OCI-LY1 (cell line): ENCODE results near the gene PREX1.
"Not testable (repeated sequence)": the region's sequence is repeated elsewhere in the genome, so short reads cannot be mapped to it uniquely, and the experiment has no call there.

Source experiments
- H2AFZ ChIP-seq: fragments of 200-600 bp; sonication (generic), shearing (Covaris generic); 2 replicates; pipeline ENCODE4 v1.6.0; 2014; ENCODE audit warnings: antibody characterized with exemption, mild to moderate bottlenecking, low read length
- H3F3A ChIP-seq: fragments of 200-600 bp; sonication (generic), shearing (Covaris generic); 2 replicates; pipeline ENCODE4 v1.6.0; 2014; ENCODE audit warnings: mild to moderate bottlenecking, antibody characterized with exemption, low read length, moderate library complexity; ENCODE audit not compliant: insufficient read depth
- H3K27ac ChIP-seq: fragments of 200-600 bp; sonication (generic); 2 replicates; pipeline ENCODE4 v1.5.1; 2014; ENCODE audit warnings: low read length, mixed run types, mild to moderate bottlenecking, low read depth; ENCODE audit not compliant: poor library complexity, severe bottlenecking
- H3K27me3 ChIP-seq: fragments of 200-600 bp; sonication (generic); 2 replicates; pipeline ENCODE4 v1.6.0; 2014; ENCODE audit warnings: antibody characterized with exemption, mild to moderate bottlenecking, low read length, moderate library complexity; ENCODE audit not compliant: insufficient read depth
- H3K36me3 ChIP-seq: fragments of 200-600 bp; sonication (generic); 2 replicates; pipeline ENCODE4 v1.6.1; 2014; ENCODE audit warnings: mild to moderate bottlenecking, antibody characterized with exemption, low read length, moderate library complexity, mixed read lengths; ENCODE audit not compliant: insufficient read depth
- H3K4me1 ChIP-seq: fragments of 200-600 bp; sonication (generic); 2 replicates; pipeline ENCODE4 v1.5.1; 2014; ENCODE audit warnings: mild to moderate bottlenecking, low read length, moderate library complexity; ENCODE audit not compliant: insufficient read depth, severe bottlenecking
- H3K4me2 ChIP-seq: fragments of 200-600 bp; sonication (generic), shearing (Covaris generic); 2 replicates; pipeline ENCODE4 v1.6.1; 2014; ENCODE audit warnings: low read length
- H3K4me3 ChIP-seq: fragments of 200-600 bp; sonication (generic); 2 replicates; pipeline ENCODE4 v1.5.1; 2014; ENCODE audit warnings: low read length, low read depth, mild to moderate bottlenecking, mixed read lengths; ENCODE audit not compliant: poor library complexity, severe bottlenecking
- H3K79me2 ChIP-seq: fragments of 200-600 bp; shearing (Covaris generic); 2 replicates; pipeline ENCODE4 v1.6.1; 2016; ENCODE audit warnings: mixed run types, low read length, mixed read lengths; ENCODE audit not compliant: insufficient read depth
- H3K9ac ChIP-seq: fragments of 200-600 bp; sonication (generic), shearing (Covaris generic); 2 replicates; pipeline ENCODE4 v1.6.1; 2014; ENCODE audit warnings: mild to moderate bottlenecking, low read length, mixed read lengths
- H3K9me2 ChIP-seq: fragments of 200-600 bp; sonication (generic), shearing (Covaris generic); 2 replicates; pipeline ENCODE4 v1.6.1; 2014; ENCODE audit warnings: low read depth, mild to moderate bottlenecking, low read length, mixed read lengths
- H3K9me3 ChIP-seq: fragments of 200-600 bp; shearing (Covaris generic); 2 replicates; pipeline ENCODE4 v1.6.1; 2014; ENCODE audit warnings: low read length, mixed read lengths
- H4K20me1 ChIP-seq: fragments of 200-600 bp; sonication (generic), shearing (Covaris generic); 2 replicates; pipeline ENCODE4 v1.6.0; 2016; ENCODE audit warnings: mild to moderate bottlenecking, low read length; ENCODE audit not compliant: insufficient read depth
- EZH2 ChIP-seq: fragments of 200-600 bp; sonication (generic), shearing (Covaris generic); IDR thresholded peaks from 2 replicates; pipeline ENCODE4 v1.8.0; 2017; ENCODE audit warnings: borderline replicate concordance, mixed run types, mild to moderate bottlenecking, antibody characterized with exemption, low read length, moderate library complexity, mixed read lengths
- TF ChIP-seq, protein P1 (sequence below): fragments of 200-600 bp; sonication (generic), shearing (Covaris generic); IDR thresholded peaks from 2 replicates; pipeline ENCODE4 v1.5.1; 2017; ENCODE audit warnings: mild to moderate bottlenecking, antibody characterized with exemption, low read length, moderate library complexity, mixed read lengths

PREX1 gene

DNA sequence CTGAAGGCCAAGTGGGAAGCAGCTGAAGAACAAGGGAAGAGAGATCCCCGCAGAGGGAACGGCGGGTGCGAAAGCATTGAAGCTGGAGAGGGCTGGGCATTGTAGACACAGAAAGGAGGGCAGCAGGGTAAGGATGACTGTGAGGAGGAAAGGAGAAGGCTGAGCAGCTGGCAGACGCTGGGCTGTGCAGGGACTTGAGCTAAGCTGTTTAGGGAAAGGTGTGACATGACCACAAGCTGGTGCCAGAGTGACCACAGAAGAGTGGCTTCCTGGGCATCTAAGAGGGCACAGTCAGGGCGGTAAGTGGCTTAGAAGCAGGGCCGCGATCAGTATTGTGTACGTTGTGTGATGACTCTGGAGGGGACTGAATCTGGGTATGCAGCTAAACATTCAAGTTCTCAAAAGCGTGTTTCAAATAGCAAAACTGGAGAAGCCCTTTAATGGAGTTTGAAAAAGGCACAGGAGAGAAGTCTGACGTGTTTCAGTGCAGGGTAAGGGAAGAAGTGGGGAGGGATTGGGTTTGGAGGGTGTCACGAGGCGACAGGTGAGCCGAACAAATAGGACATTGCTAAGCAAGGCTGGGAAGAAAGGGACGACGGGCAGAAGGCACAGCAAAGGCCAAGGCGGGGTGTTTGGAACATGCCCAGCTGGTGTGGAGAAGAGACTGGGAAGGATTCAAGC lies 47.6 kb upstream of the PREX1 start:
- TF ChIP-seq, protein P1, sequence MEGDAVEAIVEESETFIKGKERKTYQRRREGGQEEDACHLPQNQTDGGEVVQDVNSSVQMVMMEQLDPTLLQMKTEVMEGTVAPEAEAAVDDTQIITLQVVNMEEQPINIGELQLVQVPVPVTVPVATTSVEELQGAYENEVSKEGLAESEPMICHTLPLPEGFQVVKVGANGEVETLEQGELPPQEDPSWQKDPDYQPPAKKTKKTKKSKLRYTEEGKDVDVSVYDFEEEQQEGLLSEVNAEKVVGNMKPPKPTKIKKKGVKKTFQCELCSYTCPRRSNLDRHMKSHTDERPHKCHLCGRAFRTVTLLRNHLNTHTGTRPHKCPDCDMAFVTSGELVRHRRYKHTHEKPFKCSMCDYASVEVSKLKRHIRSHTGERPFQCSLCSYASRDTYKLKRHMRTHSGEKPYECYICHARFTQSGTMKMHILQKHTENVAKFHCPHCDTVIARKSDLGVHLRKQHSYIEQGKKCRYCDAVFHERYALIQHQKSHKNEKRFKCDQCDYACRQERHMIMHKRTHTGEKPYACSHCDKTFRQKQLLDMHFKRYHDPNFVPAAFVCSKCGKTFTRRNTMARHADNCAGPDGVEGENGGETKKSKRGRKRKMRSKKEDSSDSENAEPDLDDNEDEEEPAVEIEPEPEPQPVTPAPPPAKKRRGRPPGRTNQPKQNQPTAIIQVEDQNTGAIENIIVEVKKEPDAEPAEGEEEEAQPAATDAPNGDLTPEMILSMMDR = no peak
- no peak for TF ChIP-seq EZH2
- no peaks in the 10 kb centered on the region for H3K79me2 ChIP-seq
- H3K4me2 ChIP-seq = no peak overlapping the region
- H3K36me3 ChIP-seq = no peaks in the 10 kb centered on the region
- H3K27ac ChIP-seq = no peak overlapping the region
- no peak overlapping the region for H3K9ac ChIP-seq
- no peaks in the 10 kb centered on the region for H3K9me2 ChIP-seq
- no peak overlapping the region for H2AFZ ChIP-seq
- H3K4me1 ChIP-seq = peaks cover 6% of the 10 kb centered on the region
- H3K4me3 ChIP-seq = no peak overlapping the region
- no peaks in the 10 kb centered on the region for H4K20me1 ChIP-seq
- no peaks in the 10 kb centered on the region for H3K9me3 ChIP-seq
- H3K27me3 ChIP-seq = no peaks in the 10 kb centered on the region
- no peaks in the 10 kb centered on the region for H3F3A ChIP-seq

DNA sequence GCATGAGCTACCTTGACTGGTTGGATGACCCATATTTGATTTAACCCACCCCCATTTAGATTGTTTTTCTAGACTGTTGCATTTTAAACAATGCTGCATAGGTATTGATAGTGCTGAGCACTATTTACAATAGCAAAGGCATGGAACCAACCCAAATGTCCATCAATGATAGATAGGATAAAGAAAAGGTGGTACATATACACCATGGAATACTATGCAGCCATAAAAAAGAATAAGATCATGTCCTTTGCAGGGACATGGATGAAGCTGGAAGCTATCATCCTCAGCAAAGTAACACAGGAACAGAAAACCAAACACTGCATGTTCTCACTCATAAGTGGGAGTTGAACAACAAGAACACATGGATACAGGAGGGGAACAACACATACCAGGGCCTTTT lies 41.6 kb upstream of the PREX1 start:
- not testable (repeated sequence) for H3K4me1 ChIP-seq, H3K4me3 ChIP-seq, H3K4me2 ChIP-seq, H3K9ac ChIP-seq, H3K79me2 ChIP-seq, H2AFZ ChIP-seq, H3F3A ChIP-seq, H3K27ac ChIP-seq, H3K9me2 ChIP-seq, H3K27me3 ChIP-seq, H4K20me1 ChIP-seq, H3K36me3 ChIP-seq, H3K9me3 ChIP-seq

DNA sequence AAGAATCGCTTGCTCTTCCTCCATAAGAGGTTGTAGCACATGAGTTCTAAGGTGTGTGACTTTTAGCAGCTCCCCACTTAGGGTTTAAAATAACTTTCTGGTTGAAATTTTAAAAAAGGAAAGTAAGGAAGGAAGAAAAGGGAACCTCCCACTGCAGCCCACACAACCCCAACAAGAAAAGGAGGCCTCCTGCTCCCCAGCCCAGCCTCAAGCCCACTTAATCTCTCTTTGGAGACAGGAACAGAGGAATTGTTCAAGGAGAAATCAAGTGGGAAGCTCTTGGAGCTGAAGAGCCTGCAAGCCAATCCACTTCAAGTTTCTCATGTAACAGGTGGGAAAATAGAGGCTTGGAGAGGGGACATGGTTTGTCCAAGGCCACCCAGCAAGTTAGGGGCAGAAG lies 39.1 kb upstream of the PREX1 start:
- H3K79me2 ChIP-seq = no peaks in the 10 kb centered on the region
- TF ChIP-seq EZH2 = no peak
- TF ChIP-seq, protein P1 = no peak

DNA sequence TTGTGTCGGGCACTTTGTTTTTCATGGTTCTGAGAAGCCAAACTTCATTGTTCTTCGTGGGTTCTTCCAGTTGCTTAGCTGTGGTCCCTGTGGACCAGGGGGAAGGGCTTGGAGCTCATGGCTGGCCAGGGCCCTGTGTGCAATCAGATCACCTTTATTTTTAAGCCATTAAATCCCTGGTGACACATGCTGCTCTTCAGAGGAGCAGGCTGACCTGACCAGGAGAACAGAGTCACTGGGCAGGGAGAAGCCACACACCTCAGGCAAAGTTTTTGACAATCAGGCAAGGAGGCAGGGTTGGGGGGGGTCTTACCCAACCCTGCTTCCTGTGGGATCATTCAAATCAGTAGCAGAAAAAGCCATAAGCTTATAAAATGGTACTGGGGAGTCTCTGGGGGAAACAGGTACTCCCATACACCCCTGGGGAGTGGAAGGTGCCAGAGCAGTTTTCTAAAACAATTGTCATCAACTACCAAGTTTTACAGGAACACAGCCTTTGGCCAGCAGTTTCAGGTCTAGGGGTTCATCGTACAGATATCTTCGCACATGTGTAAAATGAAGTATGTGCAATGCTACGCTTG lies 37.0 kb upstream of the PREX1 start:
- H3K9me2 ChIP-seq = no peaks in the 10 kb centered on the region
- H2AFZ ChIP-seq = no peak overlapping the region
- no peaks in the 10 kb centered on the region; the same call in 1 of the 2 replicates for H3K27me3 ChIP-seq
- no peaks in the 10 kb centered on the region for H3K9me3 ChIP-seq
- no peak for TF ChIP-seq EZH2
- TF ChIP-seq, protein P1 = no peak
- H3K4me2 ChIP-seq = no peak overlapping the region
- H3K36me3 ChIP-seq = no peaks in the 10 kb centered on the region
- no peak overlapping the region for H3K9ac ChIP-seq
- no peak overlapping the region for H3K27ac ChIP-seq
- no peaks in the 10 kb centered on the region for H3K79me2 ChIP-seq
- H3F3A ChIP-seq = no peaks in the 10 kb centered on the region
- H3K4me1 ChIP-seq = no peaks in the 10 kb centered on the region
- H4K20me1 ChIP-seq = no peaks in the 10 kb centered on the region
- no peak overlapping the region for H3K4me3 ChIP-seq

More for the DNA sequence above, 39.1 kb upstream of the PREX1 start:
- Histone ChIP-seq H3K9me3 (no peaks in the 10 kb centered on the region), H3K4me3 (no peak overlapping the region), H3K4me2 (no peak overlapping the region), H3K9ac (no peak overlapping the region), H3K27me3 (no peaks in the 10 kb centered on the region; the same call in 1 of the 2 replicates), H3K4me1 (no peaks in the 10 kb centered on the region), H3K36me3 (no peaks in the 10 kb centered on the region), H3F3A (no peaks in the 10 kb centered on the region), H2AFZ (no peak overlapping the region), H3K9me2 (no peaks in the 10 kb centered on the region), H3K27ac (no peak overlapping the region), H4K20me1 (no peaks in the 10 kb centered on the region)
